Limb (tissue), 2 donors: Measurements from ENCODE around the gene BCAT1.
A peak's percentile ranks its signal among the peaks of the same experiment; 100 is the strongest.
"Not testable (repeated sequence)": the region's sequence is repeated elsewhere in the genome, so short reads cannot be mapped to it uniquely, and the experiment has no call there.

Experiments used
- DNase-seq, 2 donors: peaks; one replicate each; pipeline ENCODE4 v3.0.0-alpha.2; 2016; ENCODE audit errors: extremely low spot score in 2 of 2

BCAT1 gene

GRCh38 chr12:24928533-24929306 lies 20.2 kb downstream of the BCAT1 start:
- not testable (repeated sequence) for DNase-seq

- no peak for DNase-seq
These were observed 20.8 kb downstream of the BCAT1 start for GRCh38 chr12:24928131-24928530.

GRCh38 chr12:24926080-24926479 lies 22.8 kb downstream of the BCAT1 start:
- not testable (repeated sequence) for DNase-seq

- no peak for DNase-seq
These were observed 26.8 kb downstream of the BCAT1 start for GRCh38 chr12:24922090-24922489.

GRCh38 chr12:24921251-24922038 lies 27.5 kb downstream of the BCAT1 start:
- no peak for DNase-seq

GRCh38 chr12:24920141-24920540 lies 28.8 kb downstream of the BCAT1 start:
- no peak for DNase-seq

GRCh38 chr12:24919346-24920001 lies 29.4 kb downstream of the BCAT1 start:
- no peak for DNase-seq

- no peak for DNase-seq
These were observed 30.3 kb downstream of the BCAT1 start for GRCh38 chr12:24918596-24918995.

- no peak for DNase-seq
These were observed 33.4 kb downstream of the BCAT1 start for GRCh38 chr12:24915501-24915900.

- DNase-seq, result no peak
These were observed 34.9 kb downstream of the BCAT1 start for GRCh38 chr12:24913953-24914352.

GRCh38 chr12:24913130-24913529 lies 35.8 kb downstream of the BCAT1 start:
- DNase-seq, result no peak

GRCh38 chr12:24911271-24911791 lies 37.6 kb downstream of the BCAT1 start:
- DNase-seq, result no peak

GRCh38 chr12:24910192-24910591 lies 38.7 kb downstream of the BCAT1 start:
- DNase-seq, result not testable (repeated sequence)

- DNase-seq, result no peak
These were observed 39.2 kb downstream of the BCAT1 start for GRCh38 chr12:24909667-24910066.

GRCh38 chr12:24907464-24907863 lies 41.4 kb downstream of the BCAT1 start:
- DNase-seq, result no peak

- DNase-seq, result no peak
These were observed 42.8 kb downstream of the BCAT1 start for GRCh38 chr12:24906141-24906540.

- DNase-seq, result no peak
These were observed 43.5 kb downstream of the BCAT1 start for GRCh38 chr12:24905431-24905830.

- no peak for DNase-seq
These were observed 44.0 kb downstream of the BCAT1 start for GRCh38 chr12:24904871-24905270.

- DNase-seq, result peak in 1 of 2 donors; percentile 34
These were observed 45.4 kb downstream of the BCAT1 start for GRCh38 chr12:24903329-24904088.

GRCh38 chr12:24902511-24903328 lies 46.2 kb downstream of the BCAT1 start:
- DNase-seq, result peak in 1 of 2 donors; percentile 68
